Renal pelvis (tissue), 4 donors: Measurements from ENCODE around the gene TRIO. TPM values are rescaled to one million over a fixed set of nuclear protein-coding genes. Genes with fewer than 3 reads are reported as not detected.

ENCODE experiments used
- DNase-seq: peaks from one replicate; pipeline ENCODE4 v3.0.0-alpha.2; 2013
- polyA plus RNA-seq, 3 donors: library from polyadenylated mRNA; unstranded; fragments of 120-200 nt; gene quantifications; one replicate each; pipeline ENCODE4 v1.2.1, GENCODE V29; 2013; ENCODE audit not compliant: insufficient read length in 3 of 3

The TRIO gene
- polyA plus RNA-seq, 3 donors = 101 to 115 (median 109) TPM

DNA sequence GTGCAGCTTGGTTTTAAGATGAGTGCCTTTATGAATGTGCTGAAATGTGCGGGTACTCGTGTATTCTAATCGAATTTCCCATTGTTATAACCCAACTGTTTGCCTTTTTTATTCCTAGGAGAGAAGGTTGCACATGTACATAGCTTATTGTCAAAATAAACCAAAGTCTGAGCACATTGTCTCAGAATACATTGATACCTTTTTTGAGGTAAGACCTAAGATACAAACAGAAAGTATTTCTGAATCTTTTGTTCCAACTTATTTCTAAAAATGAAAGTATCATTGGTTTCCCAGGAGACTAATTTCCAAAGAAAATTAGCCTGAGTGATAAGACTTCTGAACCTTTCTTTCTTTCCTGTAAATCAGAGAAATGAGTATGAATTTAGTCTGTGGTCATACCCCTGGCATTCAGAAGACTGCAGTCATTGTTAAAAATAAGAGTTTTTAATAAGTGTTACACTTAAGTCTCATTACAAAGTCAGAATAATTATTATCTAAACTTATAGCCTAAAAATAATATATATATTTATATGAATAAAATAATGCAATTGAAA, 336.1 kb downstream of the TRIO start:
- no peak for DNase-seq

DNA sequence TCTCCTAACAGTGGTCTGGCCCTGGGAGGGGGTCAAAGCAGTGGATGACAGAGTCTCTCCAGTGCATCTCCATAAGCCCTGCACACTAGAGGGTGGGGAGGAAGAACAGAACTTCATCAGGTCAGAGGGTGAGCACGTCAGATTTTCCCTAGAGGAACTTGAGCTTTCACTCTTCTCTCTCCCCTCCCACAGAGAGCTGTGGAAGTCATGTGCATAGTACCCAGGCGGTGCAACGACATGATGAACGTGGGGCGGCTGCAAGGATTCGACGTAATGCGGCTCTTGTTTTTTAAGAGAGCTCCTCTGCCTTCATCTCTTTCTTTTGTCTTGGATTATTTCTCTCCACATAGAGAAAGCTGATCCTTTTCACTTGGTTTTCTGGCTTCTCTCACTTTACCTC, 338.2 kb downstream of the TRIO start:
- DNase-seq = no peak

GRCh38 chr5:14482085-14482484, 338.9 kb downstream of the TRIO start:
- DNase-seq = peak; percentile 54

- no peak for DNase-seq
Observed at GRCh38 chr5:14483504-14484157, 340.5 kb downstream of the TRIO start.

GRCh38 chr5:14486486-14486885, 343.3 kb downstream of the TRIO start:
- no peak for DNase-seq

DNA sequence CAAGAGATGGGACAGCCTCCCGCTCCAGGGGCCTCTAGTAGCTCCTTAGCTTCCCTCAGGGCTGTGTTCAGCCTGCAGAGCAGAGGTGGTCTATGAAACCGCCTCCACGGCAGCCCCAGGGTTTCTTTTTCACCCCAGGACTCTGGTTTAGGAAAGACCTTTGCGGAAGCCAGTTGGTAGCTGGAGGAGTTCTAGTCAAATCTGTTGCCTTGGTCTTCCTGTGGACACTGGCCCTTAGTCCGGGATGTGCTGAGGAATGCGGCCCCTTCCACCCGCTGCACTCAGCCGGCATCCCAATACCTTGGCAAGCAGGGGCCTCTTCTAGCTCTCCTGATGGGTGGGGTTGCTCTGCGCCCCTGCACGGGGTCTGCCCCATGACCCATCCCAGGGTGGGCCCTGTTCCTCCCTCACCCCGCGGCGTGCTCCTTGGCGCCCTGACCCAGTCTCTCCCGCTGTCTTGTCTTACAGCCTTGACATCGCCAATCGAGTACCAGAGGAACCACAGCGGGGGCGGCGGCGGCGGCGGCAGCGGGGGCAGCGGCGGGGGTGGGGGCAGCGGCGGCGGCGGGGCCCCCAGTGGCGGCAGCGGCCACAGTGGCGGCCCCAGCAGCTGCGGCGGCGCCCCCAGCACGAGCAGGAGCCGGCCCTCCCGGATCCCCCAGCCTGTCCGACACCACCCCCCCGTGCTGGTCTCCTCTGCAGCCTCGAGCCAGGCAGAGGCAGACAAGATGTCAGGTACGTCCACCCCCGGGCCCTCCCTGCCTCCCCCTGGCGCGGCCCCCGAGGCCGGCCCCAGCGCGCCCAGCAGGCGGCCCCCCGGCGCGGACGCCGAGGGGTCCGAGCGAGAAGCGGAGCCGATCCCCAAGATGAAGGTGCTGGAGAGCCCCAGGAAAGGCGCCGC, 344.1 kb downstream of the TRIO start:
- DNase-seq = no peak

DNA sequence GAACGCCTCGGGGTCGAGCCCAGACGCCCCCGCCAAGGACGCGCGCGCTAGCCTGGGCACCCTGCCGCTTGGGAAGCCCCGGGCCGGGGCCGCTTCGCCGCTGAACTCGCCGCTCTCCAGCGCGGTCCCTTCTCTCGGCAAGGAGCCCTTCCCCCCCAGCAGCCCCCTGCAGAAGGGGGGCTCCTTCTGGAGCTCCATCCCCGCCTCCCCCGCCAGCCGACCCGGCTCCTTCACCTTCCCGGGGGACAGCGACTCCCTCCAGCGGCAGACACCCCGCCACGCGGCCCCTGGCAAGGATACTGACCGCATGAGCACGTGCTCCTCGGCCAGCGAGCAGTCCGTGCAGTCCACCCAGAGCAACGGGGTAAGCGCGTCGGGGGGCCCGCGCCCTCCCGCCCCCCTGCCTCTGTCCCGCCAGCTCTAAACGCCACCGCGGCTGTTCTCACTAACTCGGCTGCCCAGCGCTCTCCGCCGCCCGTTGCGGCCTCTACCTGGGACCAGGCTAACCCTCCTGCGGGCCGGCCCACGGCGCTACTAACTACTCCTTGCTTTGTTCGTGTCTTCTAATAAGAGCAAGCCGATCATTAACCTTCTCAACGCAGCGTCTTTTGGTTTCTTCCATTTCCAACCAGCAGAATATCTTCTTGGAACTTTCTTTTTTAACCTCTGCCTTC, 344.9 kb downstream of the TRIO start:
- no peak for DNase-seq

DNA sequence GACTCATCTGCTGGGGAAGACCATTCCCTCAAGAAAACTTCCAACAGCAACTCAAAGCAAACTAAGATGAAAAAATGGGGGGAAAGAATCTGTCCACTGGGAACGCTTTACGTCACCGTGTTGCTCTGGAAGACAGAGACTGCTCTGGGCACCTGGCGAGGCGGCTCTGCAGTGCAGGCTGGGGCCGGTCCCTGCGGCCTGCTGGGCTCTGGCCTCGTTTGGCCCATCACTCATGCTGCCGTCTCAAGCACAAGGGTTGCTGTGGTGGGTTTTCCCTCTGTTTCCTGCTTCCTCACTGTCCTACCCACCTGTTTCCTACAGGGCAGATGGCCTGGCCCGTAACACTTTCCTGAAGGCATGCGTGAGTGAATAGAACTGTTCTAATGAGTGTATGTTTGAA, 345.6 kb downstream of the TRIO start:
- DNase-seq = no peak

GRCh38 chr5:14489643-14490042, 346.5 kb downstream of the TRIO start:
- no peak for DNase-seq

DNA sequence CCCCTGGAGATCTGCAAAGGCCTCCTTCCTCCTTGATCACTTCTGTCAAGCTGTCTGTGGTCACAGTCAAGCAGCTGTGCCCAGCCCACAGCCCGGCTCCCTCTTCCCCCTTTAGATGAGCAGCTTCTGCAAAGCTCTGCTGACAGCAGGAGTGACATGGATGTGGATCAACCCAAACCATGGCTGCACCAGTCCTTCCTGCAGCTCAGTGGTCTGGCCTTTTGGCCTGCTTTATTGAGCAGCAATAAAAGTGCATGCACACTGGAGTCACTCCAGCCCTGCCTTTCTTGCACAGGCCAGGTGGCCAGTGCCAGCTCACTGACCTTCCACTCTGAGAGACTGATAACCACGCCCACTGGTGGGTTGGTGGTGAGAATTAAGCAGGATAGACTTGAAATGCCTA, 347.2 kb downstream of the TRIO start:
- DNase-seq = no peak

GRCh38 chr5:14491015-14491915, 348.1 kb downstream of the TRIO start:
- DNase-seq = no peak

DNA sequence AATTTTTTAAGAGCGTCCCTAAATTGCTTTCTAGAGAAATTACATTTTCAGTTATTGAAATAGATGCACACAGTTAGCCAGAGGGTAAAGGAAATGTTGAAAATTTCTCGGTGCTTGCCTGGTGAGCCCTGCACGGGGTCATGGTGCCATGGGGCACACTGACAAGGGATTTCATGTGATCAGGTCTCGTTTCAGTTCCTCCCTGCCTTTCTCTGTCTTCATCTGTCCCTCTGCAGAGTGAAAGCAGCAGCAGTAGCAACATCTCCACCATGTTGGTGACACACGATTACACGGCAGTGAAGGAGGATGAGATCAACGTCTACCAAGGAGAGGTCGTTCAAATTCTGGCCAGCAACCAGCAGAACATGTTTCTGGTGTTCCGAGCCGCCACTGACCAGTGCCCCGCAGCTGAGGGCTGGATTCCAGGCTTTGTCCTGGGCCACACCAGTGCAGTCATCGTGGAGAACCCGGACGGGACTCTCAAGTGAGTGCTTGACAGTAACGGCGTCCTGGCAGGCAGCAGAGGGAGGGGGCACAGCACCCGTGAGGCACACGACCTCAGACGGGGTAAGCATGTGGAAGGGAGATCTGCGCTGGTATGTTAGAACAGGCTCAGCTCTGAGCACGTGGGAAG, 349.3 kb downstream of the TRIO start:
- DNase-seq = no peak

- DNase-seq = no peak
Observed at GRCh38 chr5:14495301-14495700, 352.2 kb downstream of the TRIO start.

GRCh38 chr5:14497311-14497710, 354.2 kb downstream of the TRIO start:
- no peak for DNase-seq

GRCh38 chr5:14501353-14502293, 358.5 kb downstream of the TRIO start:
- DNase-seq = no peak

GRCh38 chr5:14502294-14502690, 359.1 kb downstream of the TRIO start:
- DNase-seq = no peak

DNA sequence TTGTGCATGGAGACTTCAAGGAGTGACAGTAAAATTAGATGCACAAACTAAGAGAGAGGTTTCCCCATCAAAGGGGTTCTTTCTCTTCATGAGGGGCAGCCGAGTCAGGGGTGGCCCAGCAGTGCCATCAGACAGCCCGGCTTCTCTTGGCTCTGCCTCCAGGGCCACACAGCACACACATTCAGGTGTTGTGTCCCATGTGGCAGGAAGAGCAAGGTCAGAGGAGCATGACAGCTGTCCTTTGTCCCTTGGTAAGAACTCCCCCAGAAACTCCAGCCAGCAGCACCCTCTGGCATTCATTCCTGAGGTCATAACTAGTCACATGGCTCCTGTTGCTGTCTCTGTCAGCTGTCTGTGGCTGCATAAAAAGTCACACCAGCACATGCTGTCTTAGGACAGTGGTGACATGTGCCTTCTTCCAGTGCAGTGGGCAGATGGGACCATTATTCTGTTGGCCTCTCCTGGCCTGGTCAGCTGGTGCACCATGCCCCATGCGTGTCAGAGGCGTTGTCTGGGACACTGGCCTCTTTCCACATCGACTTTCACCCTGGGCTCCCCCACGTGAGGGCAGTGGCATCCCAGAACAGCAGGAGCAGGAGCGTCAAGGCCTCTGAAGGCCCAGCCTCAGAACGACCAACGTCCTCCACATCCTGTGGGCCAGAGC, 360.0 kb downstream of the TRIO start:
- DNase-seq = no peak

DNA sequence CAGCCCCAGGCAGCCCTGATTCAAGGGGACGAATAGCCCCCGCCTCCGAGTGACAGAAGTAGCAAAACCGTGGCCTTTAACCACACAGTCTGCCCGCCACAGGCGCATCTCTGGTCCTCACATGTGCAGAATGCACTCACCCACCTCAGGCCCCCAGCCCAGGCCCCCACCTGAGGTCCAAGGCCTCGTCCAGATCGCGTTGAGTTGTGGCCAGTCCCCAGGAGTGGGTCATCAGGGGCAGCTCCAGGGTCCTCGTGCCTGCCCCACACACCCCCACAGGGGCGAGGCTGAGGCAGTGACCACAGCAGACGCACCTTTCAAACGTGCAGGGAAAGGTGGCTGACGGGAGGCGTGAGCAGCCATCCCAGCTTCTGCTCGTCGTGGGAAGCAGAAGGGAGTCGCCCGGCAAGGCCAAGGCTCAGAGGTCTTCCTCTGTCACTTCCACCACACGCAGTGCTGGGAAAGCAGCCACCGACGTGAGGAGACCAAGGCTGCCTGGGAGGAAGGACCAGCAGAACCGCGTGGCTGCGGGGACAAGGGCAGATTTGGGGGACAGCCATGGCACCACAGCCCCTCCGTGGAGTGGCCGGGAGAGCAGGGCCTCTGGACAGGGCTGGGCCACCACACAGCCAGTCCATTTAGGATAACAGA, 360.7 kb downstream of the TRIO start:
- no peak for DNase-seq

- no peak for DNase-seq
Observed at GRCh38 chr5:14504332-14504727, 361.2 kb downstream of the TRIO start.
